HG03103 (cell line): ENCODE results near the gene RALGAPA2.

Experiments
- ATAC-seq: cut with Tn5 transposase; IDR thresholded peaks from one replicate; pipeline ENCODE4 v1.9.1; 2021; ENCODE audit warnings: low read depth; ENCODE audit not compliant: unreplicated experiment

Gene RALGAPA2

DNA sequence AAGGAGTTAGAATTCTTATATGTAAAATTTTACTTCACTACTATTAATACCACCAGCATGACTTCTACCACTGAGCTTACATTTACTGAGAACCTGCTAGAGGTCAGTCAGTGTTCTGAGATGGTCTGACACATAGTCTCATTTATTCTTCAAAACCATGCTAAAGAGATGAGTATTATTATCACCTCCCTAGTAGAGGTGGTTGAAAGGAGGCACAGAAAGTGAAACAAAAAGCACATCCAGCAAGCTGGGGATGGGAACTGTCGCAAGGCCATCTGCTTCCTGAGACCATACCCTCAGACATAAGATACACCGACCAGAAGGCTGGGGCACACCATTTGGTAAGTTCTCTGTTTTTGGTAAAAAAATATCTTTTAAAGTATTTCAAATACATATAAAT lies 206.9 kb downstream of the RALGAPA2 start:
- no peak for ATAC-seq

DNA sequence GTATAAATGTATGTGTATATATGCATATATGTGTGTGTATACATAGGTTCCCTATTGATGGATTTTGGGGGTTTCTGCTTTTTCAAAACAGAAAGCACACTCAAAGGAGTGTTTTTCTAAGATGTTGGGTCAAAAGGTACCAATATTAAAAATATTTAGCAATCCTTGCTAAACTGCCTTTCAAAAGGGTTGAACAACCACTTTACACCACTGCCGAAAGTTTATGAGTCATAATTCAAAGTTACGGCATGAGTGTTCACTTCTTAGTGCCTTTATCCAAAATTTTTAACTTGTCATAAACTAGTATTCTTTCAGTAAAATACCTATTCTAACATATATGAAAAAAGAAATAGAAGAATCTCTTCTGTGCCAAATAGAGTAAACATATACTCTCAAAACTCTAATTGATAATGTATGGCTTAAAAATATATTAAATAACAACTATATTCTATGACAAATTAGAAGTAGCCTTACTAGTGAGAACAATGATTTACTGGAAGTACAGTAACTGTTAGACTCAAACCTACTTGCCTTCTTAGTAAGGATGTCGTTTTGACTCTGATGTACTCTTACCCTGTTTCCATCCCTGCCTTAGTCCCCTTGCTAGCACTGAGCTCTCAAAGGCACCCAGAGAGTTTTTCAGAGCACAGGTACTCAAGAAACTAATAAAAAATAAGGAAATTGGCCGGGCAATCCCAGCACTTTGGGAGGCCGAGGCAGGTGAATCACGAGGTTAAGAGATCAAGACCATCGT lies 208.5 kb downstream of the RALGAPA2 start:
- no peak for ATAC-seq

DNA sequence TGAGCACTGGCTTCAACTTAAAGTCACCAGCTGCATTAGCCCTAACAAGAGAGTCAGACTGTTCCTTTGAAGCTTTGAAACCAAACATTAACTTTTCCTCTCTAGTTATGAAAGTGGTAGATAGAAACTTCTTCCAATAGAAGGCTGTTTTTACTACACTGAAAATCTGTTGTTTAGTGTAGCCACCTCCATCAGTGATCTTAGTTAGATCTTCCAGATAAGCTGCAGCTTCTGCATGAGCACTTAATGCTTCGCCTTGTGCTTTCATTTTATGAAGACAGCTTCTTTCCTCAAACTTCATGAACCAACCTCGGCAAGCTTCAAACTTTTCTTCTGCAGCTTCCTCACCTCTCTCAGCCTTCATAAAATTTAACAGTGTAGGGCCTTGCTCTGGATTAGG lies 211.3 kb downstream of the RALGAPA2 start:
- ATAC-seq, result no peak

DNA sequence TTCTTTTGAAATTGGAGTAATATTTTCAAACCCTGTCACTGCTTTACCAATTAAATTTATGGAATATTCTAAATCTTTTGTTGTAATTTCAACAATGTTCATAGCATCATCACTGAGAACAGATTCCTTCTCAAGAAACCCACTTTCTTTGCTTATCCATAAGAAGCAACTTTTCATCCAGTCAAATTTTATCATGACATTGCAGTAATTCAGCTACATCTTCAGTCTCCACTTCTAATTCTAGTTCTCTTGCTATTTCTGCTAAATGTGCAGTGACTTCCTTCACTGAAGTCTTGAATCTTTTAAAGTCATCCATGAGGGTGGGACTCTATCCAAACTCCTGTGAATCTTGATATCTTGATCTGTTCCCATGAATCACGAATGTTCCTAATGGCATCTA lies 212.1 kb downstream of the RALGAPA2 start:
- ATAC-seq, result no peak

DNA sequence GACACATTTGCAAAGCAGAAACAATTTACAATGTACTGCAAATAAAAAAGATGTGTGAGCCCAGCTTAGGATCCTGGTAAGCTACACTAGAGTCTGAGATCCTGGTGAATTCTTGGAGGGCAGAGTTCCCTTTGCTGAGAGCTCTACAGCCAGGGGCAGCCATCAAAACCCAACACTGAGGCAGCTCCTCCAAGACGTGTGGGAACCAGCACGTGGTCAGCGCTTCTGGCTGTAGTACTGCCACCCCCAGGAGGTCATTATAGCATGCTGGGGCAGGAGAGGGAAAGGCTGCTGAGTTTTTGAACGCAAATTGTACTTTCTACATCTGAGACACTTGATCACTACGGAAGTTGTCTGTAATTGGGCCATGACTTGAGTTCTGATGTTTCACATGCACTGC lies 213.0 kb downstream of the RALGAPA2 start:
- no peak for ATAC-seq

DNA sequence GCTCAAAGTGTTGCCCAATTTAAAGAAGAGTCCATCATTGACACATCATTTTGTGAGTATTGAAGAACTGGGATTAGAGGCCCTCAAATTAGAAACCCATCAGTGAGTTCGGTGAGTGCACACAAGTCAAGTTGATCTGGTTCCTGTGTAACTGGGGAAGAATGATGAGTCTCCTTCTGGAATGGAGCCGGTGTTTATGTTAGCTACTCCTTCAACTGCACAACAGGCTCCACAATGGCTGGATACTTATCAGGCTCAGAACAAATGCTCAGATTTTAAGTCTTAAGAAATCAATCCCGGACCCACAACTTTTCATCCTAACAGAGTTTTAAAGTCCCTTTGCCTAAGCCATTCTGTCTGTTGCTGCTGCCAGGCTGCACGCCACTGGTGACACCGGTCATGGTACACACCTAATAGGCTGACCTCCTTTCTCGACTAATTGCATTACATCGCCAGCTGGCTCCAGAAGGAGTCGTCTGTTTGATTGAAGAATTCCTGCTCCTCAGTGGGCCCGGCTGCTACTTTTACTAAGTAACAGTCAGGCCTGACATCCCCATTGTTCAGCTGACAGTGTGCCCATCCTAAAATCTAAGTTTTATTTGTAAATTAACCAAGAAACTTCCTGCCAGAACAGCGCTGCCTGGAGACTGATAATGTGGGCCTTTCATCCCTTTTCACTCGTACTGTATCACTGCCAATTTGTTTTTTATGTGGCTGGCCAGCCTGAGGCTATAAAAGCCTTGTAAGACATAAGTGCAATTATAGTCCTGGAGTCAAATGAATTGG lies 214.2 kb downstream of the RALGAPA2 start:
- no peak for ATAC-seq

DNA sequence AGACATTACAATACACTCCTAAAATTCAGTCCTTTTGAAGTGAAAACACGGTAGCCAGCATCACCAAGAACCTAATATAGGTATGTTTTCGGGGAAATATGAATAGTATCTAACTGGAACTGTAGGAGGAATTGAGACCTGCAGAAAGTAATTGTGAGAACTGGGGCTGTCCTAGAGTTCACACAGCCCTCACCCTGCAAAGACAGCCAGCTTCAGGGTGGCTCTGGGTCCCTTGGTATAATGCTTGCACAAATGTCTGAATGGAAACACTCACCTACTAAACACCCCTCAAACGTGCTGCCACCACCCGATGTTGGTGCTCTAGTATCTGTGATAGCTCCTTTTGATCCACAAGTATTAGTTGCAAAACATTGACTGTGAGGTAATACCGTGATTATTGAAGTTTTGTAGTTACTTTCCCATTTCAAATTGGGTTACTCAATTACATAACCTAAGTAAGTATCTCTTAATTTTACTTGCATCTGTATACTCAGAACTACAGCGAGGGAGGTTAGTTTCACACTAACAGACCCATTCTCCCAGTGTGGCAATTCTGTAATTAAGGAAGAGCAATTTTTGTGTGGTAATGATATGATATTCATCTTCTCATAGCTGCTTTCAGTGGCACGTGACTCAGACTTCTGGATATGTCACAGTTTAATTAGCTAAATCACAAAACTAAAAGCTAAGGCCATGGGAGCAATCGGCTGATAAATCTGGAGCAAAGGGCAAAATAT lies 215.0 kb downstream of the RALGAPA2 start:
- ATAC-seq, result no peak

DNA sequence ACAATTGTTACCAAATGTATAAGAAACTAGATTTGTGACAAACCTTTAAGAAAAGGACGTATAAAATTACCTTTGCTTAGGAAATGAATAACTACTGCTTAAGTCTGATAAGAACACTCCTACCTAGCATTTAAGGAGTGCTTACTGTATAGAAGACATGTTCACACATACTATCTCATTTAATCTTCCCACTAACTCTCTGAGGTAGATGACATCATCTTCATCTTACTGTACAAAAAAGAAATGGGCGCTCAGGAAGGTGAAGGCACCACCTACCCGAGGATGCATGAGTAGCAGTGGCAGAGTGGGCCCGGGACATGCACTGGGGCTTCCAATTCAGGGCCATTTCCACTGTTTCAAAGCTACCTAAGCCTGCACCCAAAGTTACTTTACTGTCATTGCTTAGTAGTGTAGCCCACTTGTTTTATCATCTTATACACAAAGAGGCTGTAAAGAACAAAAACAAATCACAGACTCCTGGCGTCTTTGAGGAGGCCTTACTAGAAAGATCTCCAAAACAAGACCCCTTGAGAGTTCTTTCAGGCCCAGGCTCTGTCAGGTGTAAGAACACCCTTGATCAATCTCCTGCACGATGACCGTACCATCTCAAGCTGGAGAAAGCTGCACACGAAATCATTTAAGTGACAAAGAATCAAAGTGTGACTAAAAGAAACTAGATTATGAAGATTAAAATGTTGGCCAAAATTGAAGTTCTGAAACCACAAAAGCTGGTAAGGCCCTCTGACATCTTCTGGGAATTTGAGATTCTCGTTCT lies 216.5 kb downstream of the RALGAPA2 start:
- ATAC-seq, result no peak

DNA sequence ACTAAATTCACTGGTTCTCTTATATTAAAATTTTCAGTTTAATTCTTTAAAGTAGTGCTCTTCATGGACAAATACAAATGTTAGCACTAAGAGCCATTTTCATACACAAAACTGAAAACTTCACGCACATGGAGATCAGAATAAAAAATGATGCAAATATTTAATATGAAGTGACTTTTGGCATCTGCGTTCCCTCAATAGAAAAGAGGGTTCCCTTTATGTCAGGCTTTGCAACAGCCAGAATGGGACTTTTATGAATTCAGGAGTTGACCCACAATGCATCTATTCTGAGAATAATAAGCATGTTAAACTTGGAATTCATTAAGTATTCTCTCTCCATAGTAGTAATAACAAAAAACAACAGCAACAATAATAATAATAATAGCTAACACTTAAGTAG lies 218.7 kb downstream of the RALGAPA2 start:
- no peak for ATAC-seq

DNA sequence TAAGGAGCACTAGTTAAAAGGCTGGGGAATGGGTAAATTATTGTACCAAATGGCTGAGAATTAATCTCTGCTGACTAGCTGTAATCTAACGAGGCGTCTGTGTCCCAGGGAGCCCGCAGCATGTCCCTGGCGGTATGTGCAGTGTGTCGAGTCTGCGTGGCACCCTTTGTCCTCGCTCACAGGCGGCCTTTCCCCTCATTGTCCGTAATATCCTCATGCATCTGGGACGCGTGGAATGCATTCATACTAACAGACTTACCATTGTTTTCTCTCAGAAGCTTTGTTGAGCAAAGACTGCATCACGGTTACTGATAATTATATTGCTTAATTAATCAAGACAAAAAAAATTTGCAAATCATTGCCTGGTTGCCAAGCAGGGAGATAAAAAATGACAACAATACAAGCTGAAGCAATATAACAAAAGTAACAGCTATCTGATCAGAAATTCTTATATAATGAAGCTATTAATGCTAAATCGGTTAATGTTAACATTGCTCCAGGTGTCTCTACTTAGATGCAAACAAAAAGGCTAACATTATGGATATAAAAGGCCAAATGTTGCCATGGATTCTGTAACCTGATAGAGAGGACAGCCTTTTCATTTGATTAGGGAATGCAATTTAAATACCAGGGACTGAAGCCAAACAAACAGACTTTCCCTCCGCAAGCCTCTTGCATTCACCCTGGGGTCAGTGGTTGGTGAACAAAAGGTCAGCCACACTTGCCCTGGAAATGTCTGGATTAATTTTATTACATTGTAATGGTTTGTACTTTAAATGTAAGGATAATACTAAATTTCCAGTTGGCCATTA lies 219.7 kb downstream of the RALGAPA2 start:
- no peak for ATAC-seq

DNA sequence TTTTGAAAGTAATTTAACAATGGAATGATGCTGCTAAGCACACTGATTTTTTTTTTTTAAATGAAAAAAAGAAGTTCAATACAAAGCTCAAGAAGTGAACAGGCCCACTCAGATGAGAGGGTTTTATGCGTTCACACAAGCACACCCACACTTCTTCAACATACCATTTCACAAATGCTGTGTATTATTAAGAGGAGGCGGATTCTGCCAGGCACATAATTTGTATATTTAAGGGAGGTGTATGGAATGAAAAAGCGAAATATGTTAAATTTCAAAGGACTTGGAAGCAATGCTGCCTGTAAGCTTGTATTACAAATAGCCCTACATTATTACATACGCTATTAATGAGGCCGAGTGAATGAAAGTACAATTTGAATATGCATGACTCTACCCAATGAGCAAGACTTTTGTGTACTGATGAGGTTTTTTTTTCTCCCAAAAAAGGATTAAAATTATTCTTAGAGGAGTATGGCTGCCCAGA lies 220.6 kb downstream of the RALGAPA2 start:
- no peak for ATAC-seq

DNA sequence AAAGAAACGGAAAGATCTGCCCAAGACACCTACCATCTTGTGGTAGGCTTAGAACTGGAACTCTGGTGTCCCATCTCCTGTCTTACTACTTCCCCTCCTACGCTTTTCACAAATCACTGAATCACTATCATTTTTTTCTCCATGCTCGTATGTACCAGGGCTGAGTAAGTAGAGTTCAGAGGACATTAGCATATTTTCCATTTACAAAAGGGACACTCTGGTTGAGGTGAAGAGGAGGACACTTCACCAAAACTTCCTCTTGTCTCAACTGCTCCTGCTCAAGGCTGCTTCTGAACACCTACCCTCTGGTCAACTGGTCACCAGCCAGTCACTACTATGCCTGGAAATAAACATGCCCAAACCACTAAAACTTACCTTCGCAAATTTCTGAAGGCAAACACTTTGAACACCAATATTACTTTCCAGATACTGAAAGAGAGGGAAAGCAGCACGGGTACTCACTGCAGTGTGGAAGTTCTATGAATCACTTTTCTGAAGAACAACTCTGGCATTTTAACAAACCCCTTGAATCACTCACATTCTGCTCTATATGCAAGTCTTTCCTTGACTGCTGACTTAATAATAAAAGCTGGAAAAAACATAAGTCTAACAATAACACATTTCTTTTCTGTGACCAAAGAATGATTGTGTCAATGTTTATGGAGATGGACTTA lies 221.2 kb downstream of the RALGAPA2 start:
- ATAC-seq, result no peak

DNA sequence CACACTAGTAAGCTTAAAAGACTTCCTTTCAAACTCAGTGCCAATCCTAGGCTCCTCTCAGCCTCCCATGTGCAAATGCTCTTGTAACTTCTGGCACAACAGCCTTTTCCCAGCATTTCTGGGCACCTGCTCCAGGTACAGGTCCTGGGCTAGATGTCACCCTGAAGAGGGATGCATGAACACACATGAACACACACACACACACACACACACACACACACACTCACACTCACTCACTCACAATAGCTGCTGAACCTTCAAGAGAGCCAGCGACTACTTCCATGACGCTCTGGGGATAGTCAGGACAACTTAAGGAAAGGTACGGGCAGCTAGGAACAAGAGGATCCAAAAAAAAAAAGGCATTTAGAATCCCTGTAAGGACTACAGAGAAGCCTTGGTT lies 221.8 kb downstream of the RALGAPA2 start:
- no peak for ATAC-seq

DNA sequence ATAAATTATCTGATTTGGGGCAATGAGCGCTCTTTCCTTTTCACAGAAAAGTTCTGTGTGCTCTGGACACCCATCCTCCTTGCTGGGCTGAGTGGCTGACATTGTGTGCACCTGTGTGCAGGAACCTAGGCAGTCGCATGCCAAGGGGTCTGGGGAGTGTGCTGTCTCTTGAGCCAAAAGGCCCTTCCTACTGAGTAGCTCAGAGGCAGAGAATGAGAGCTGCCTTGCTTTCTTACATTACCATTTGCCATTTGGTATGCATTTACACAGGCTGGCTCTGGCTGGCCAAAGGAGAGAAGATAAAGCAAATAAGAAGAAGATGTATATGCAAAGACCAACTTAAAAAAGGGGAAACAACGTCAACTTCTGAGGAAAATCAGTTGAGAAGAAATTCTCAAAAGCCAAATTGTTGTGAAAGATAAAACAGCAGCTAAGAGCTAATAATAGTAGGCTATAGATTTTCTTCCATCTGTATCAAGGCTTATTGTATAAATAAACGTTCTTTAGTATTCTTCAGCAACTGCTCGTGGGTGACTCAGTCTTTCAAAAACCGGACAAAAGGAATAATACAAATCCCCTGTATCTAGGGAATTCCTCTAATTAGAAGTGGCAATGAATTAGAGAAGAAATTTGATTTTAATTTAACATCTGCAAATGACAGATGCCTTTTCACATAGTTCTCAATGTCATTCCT lies 222.6 kb downstream of the RALGAPA2 start:
- ATAC-seq, result peak; percentile 62

DNA sequence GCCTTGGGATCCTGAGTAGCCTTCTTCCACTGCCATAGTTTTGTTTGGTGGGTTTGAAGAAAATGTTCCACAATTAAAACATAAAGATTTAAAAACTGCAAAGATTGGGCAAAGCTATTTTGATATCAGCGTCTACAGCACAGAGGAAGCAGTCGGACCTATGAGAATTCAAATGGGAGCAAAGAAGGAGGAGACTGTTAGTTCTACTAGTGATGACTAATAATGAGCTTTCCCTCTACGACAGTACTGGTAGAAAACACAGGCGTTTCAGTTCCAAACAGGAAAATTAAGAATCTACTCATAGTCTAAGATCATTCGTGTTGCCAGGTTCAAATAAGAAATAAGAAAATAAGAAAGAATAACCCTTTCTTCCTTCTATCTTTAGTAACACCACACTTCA lies 223.4 kb downstream of the RALGAPA2 start:
- peak; percentile 85 for ATAC-seq

DNA sequence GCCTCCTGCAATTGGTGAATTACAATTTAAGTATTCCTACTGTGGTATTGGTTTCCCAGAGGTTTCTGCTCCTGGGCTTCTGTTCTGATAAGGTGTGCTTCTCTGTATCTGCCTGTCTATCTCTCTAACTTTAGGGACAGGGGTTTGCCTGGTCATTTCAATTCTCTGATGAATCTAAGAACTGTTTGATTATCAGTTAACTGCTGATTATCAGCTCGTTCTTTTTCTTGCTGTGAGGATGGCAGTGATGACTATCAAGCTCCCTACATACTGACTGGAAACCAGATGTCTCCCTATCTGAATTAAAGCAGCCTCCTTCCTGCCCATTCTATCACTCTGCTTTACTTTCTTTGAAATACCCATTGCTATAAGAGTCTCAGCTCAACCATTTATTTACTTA lies 224.1 kb downstream of the RALGAPA2 start:
- no peak for ATAC-seq

DNA sequence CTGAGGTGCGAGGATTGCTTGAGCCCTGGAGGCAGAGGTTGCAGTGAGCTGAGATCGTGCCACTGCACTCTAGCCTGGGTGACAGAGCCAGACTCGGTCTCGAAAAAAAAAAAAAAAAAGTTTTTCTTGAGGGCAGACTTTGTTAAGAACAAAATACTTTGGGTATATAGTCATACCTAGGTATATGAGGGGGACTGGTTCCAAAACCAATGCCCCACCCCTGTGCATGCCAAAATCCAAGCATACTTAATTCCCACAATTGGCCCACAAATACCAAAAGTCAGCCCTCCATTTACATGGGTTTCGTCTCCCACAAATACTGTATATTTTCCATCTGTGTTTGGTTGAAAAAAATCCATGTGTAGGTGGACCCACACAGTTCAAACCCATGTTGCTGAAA lies 224.6 kb downstream of the RALGAPA2 start:
- ATAC-seq, result no peak

DNA sequence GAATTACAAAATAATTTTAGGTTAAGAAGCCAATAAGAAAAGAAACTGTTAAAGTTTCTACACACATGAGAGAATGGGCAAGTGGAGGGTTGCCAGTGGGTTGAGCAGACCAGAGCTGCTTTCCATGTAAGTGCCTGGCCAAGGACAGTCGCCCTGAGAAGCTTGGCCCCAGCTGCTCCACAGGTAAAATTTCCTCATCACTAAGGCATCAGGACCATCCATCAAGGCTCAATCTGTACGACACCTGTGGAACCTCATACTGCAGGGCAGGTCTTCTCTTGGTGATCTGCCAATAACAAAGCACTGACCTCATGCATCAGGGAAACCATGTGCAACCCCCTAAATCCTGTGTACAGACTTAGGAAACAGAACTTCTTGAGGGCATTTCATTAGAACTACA lies 229.1 kb downstream of the RALGAPA2 start:
- no peak for ATAC-seq

DNA sequence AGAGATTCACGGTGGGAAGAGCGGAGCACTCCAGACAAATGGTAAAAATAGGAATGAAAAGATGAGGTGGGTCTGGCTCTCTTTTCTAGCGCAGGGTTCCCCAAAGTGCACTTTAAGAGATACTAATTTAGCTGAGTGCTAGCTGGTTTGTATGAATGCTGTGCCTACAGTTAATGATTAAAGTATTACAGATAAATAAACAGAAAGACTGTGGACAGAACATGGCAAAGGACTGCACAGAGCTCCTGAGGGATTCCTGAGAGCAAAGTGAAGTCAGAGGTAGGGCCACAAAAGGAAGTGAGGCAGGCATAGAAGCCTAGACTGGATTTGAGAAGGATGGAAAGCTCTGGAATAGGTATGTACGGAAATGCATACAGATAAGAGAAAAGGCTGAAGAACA lies 230.0 kb downstream of the RALGAPA2 start:
- no peak for ATAC-seq
